Subcutaneous abdominal adipose tissue (tissue), 5 donors: ENCODE measurements around the gene ARF1.
A peak's percentile ranks its signal among the peaks of the same experiment; 100 is the strongest.

Experiments
- H3K27ac ChIP-seq: one replicate; pipeline ENCODE4 v1.7.0; 2013; ENCODE audit warnings: low read depth, mild to moderate bottlenecking, inconsistent platforms, low read length, moderate library complexity
- H3K27me3 ChIP-seq, 5 donors: one replicate each; pipeline ENCODE4 v1.7.0; 2013; ENCODE audit warnings: low read length in 5 of 5, inconsistent platforms in 1 of 5; ENCODE audit not compliant: control insufficient read depth in 5 of 5, insufficient read depth in 4 of 5
- H3K36me3 ChIP-seq, 5 donors: one replicate each; pipeline ENCODE4 v1.7.0; 2013; ENCODE audit warnings: low read length in 5 of 5; ENCODE audit not compliant: control insufficient read depth in 5 of 5, insufficient read depth in 5 of 5
- H3K4me1 ChIP-seq, 5 donors: one replicate each; pipeline ENCODE4 v1.7.0; 2013; ENCODE audit warnings: low read length in 5 of 5, mild to moderate bottlenecking in 3 of 5, moderate library complexity in 1 of 5; ENCODE audit not compliant: control insufficient read depth in 5 of 5, insufficient read depth in 5 of 5
- H3K4me3 ChIP-seq, 5 donors: one replicate each; pipeline ENCODE4 v1.7.0; 2013; ENCODE audit warnings: low read length in 5 of 5, low read depth in 1 of 5
- H3K9ac ChIP-seq, 5 donors: one replicate each; pipeline ENCODE4 v1.7.0; 2013; ENCODE audit warnings: low read length in 5 of 5, mild to moderate bottlenecking in 4 of 5, moderate library complexity in 3 of 5
- H3K9me3 ChIP-seq, 5 donors: one replicate each; pipeline ENCODE4 v1.7.0; 2013; ENCODE audit warnings: low read length in 5 of 5; ENCODE audit not compliant: control insufficient read depth in 5 of 5
- donor health status: healthy.
- donor health status: healthy.
- donor health status: healthy.
- donor health status: healthy.
- donor health status: healthy.

Gene ARF1

GRCh38 chr1:228085287-228085951 is 2.9 kb downstream of the ARF1 start:
- peak overlapping the region in 4 of 5 donors; percentile 17 to 66 (median 56) for H3K9ac ChIP-seq
- no peaks in the 10 kb centered on the region for H3K27me3 ChIP-seq
- H3K9me3 ChIP-seq = no peaks in the 10 kb centered on the region
- H3K4me3 ChIP-seq = peak overlapping the region; percentile 20 to 100 (median 92)
- peaks cover 33 to 87% (median 81%) of the 10 kb centered on the region in 5 donors for H3K4me1 ChIP-seq
- H3K27ac ChIP-seq = peak overlapping the region; percentile 97
- peaks cover 0 to 6% (median 5%) of the 10 kb centered on the region in 5 donors for H3K36me3 ChIP-seq

- no peaks in the 10 kb centered on the region for H3K27me3 ChIP-seq
- peaks cover 0 to 15% (median 9%) of the 10 kb centered on the region in 5 donors for H3K36me3 ChIP-seq
- peaks cover 38 to 97% (median 95%) of the 10 kb centered on the region in 5 donors for H3K4me1 ChIP-seq
- peak overlapping the region in 4 of 5 donors; percentile 2 to 36 (median 32) for H3K4me3 ChIP-seq
- peak overlapping the region; percentile 97 for H3K27ac ChIP-seq
- peak overlapping the region in 2 of 5 donors; percentile 4 to 38 for H3K9ac ChIP-seq
- H3K9me3 ChIP-seq = no peaks in the 10 kb centered on the region
These were observed 5.3 kb downstream of the ARF1 start for GRCh38 chr1:228087771-228088251.

DNA sequence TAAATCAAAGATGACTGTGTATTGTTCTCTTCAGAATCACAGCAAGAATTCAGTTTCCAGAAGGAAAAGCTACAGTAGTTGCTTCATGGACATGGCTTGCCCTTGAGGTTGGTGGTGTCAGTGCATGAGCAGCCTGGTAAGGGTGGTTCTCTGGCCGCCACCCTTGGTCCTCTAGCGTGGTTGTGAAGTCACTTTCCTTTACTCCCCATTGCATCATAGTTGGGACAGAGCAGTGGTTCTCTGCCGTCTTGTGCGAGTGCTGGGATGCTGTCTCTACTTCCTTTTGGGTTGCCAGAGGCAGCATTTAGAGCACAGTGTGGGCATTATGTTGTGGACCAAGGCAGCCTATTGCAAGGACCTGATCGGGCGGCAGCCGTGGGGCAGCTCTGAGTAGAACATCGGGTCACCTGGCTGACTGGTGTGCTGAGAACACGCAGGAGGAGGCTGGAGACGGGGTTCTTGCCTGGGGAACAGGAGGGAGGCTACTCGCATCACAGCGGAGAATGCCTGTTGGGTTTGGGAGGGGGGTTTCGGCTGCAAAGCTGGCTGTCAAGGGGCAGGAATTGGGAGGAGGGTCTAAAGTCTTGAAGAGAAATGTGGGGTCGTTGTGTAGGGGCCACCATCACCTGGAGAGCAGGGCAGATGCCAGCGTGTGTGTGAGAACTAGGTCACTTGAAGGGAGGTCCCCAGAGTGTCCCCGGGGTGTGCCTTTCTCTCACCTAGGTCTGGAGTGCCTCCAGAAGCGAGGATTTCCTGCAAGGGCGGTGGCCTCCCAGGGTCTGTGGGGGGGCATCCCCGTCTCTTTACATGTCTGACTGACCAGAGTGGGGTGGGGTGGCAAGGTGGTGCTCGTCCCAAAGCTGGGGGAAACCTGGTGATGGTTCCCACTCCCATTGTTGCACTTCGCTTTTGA is 6.3 kb downstream of the ARF1 start:
- H3K9me3 ChIP-seq = peaks cover 0 to under 1% (median 0%) of the 10 kb centered on the region in 5 donors
- H3K36me3 ChIP-seq = peaks cover 0 to 20% (median 11%) of the 10 kb centered on the region in 5 donors
- peak overlapping the region in 2 of 5 donors; percentile 8 to 36 for H3K4me3 ChIP-seq
- H3K27me3 ChIP-seq = no peaks in the 10 kb centered on the region
- peak overlapping the region; percentile 69 for H3K27ac ChIP-seq
- H3K9ac ChIP-seq = peak overlapping the region in 1 of 5 donors; percentile 9
- peaks cover 38 to 96% (median 94%) of the 10 kb centered on the region in 5 donors for H3K4me1 ChIP-seq

- no peaks in the 10 kb centered on the region for H3K27me3 ChIP-seq
- H3K9ac ChIP-seq = peak overlapping the region in 1 of 5 donors; percentile 9
- peak overlapping the region in 3 of 5 donors; percentile 0 to 52 (median 7) for H3K4me3 ChIP-seq
- H3K36me3 ChIP-seq = peaks cover 0 to 20% (median 14%) of the 10 kb centered on the region in 5 donors
- peaks cover 34 to 87% (median 85%) of the 10 kb centered on the region in 5 donors for H3K4me1 ChIP-seq
- H3K27ac ChIP-seq = no peak overlapping the region
- peaks cover 3 to 10% (median 5%) of the 10 kb centered on the region in 5 donors for H3K9me3 ChIP-seq
These were observed 7.2 kb downstream of the ARF1 start for GRCh38 chr1:228089519-228090380.

DNA sequence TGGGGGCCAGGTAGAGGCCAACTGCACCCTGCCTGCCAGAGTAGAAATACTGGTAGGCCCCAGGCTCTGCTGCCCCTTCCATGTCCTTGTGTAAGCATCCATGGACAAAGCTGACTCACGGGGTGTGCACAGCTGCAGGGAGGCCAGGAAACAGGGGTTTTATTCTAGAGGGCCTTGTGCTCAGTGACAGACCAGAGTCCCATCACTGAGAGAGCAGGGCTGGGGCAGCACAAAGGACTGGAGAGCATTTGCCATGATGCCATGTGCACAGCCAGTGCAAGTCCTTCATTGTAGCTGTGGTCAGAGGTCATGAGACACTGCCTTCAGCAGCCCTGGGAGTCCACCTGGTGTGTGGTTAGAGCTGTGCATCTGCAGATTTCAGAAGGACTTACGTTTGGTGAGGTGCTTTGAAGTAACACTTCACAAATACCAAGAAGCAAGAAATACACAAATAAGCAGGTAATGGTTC is 8.1 kb downstream of the ARF1 start:
- peaks cover 25 to 83% (median 80%) of the 10 kb centered on the region in 5 donors for H3K4me1 ChIP-seq
- peaks cover 0 to 20% (median 14%) of the 10 kb centered on the region in 5 donors for H3K36me3 ChIP-seq

DNA sequence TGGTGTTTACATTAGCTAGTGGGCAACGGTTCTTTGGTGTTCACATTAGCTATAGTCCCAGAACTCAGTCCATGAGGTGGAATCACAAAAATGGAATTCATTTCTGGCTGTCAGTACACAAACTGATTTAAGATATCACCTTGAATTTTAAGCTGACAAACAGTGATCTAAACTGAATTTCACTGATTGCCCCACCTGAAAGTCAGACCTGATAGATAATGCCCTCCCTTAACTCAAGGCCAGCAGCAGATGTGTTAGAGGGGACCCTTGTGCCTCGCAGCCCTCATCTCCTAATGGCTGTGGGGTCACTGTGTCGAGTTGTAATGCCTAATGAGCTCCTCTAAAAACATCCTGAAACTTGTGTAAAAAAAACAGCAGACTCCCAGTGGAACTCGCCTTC is 8.6 kb downstream of the ARF1 start:
- H3K36me3 ChIP-seq = peaks cover 0 to 20% (median 15%) of the 10 kb centered on the region in 5 donors
- H3K9me3 ChIP-seq = peaks cover 3 to 12% (median 8%) of the 10 kb centered on the region in 5 donors
- H3K4me1 ChIP-seq = peaks cover 23 to 81% (median 78%) of the 10 kb centered on the region in 5 donors
- H3K27me3 ChIP-seq = no peaks in the 10 kb centered on the region
- H3K4me3 ChIP-seq = peak overlapping the region in 1 of 5 donors; percentile 27
- H3K9ac ChIP-seq = no peak overlapping the region
- no peak overlapping the region for H3K27ac ChIP-seq

More for the DNA sequence above, 8.1 kb downstream of the ARF1 start:
- peaks cover 3 to 12% (median 8%) of the 10 kb centered on the region in 5 donors for H3K9me3 ChIP-seq
- peak overlapping the region in 2 of 5 donors; percentile 4 to 27 for H3K4me3 ChIP-seq
- H3K27ac ChIP-seq = no peak overlapping the region
- H3K9ac ChIP-seq = peak overlapping the region in 1 of 5 donors; percentile 3
- no peaks in the 10 kb centered on the region for H3K27me3 ChIP-seq

GRCh38 chr1:228092342-228093049 is 10.0 kb downstream of the ARF1 start:
- Histone ChIP-seq H3K36me3 (peaks cover 0 to 31% (median 27%) of the 10 kb centered on the region in 5 donors), H3K9me3 (peaks cover 3 to 12% (median 8%) of the 10 kb centered on the region in 5 donors), H3K27ac (peak overlapping the region; percentile 30), H3K27me3 (no peaks in the 10 kb centered on the region), H3K4me1 (peaks cover 23 to 75% (median 71%) of the 10 kb centered on the region in 5 donors), H3K9ac (peak overlapping the region in 2 of 5 donors; percentile 3 to 26), H3K4me3 (no peak overlapping the region)

- H3K4me1 ChIP-seq = peaks cover 23 to 67% (median 63%) of the 10 kb centered on the region in 5 donors
These were observed 10.8 kb downstream of the ARF1 start for GRCh38 chr1:228093050-228093906.

More at GRCh38 chr1:228093050-228093906, 10.8 kb downstream of the ARF1 start:
- H3K27me3 ChIP-seq = no peaks in the 10 kb centered on the region
- H3K36me3 ChIP-seq = peaks cover 0 to 39% (median 35%) of the 10 kb centered on the region in 5 donors
- H3K9me3 ChIP-seq = peaks cover 3 to 12% (median 8%) of the 10 kb centered on the region in 5 donors
- H3K27ac ChIP-seq = no peak overlapping the region
- H3K4me3 ChIP-seq = no peak overlapping the region
- no peak overlapping the region for H3K9ac ChIP-seq
